Neural cell (in vitro differentiated cells): Measurements from ENCODE around the gene KHK.

Experiments
- CTCF ChIP-seq: fragments of 450-650 bp; IDR thresholded peaks from 2 replicates; pipeline ENCODE4 v1.5.1; 2014; ENCODE audit warnings: antibody characterized with exemption, mild to moderate bottlenecking, moderate library complexity; ENCODE audit not compliant: poor library complexity, severe bottlenecking
- REST ChIP-seq: IDR thresholded peaks from 2 replicates; pipeline ENCODE4 v1.6.1; 2012; ENCODE audit warnings: borderline replicate concordance
- SMC3 ChIP-seq: fragments of 450-650 bp; conservative IDR thresholded peaks from 2 replicates; pipeline ENCODE4 v1.6.1; 2014; ENCODE audit warnings: antibody characterized with exemption, mild to moderate bottlenecking, moderate library complexity; ENCODE audit not compliant: poor library complexity

DNA sequence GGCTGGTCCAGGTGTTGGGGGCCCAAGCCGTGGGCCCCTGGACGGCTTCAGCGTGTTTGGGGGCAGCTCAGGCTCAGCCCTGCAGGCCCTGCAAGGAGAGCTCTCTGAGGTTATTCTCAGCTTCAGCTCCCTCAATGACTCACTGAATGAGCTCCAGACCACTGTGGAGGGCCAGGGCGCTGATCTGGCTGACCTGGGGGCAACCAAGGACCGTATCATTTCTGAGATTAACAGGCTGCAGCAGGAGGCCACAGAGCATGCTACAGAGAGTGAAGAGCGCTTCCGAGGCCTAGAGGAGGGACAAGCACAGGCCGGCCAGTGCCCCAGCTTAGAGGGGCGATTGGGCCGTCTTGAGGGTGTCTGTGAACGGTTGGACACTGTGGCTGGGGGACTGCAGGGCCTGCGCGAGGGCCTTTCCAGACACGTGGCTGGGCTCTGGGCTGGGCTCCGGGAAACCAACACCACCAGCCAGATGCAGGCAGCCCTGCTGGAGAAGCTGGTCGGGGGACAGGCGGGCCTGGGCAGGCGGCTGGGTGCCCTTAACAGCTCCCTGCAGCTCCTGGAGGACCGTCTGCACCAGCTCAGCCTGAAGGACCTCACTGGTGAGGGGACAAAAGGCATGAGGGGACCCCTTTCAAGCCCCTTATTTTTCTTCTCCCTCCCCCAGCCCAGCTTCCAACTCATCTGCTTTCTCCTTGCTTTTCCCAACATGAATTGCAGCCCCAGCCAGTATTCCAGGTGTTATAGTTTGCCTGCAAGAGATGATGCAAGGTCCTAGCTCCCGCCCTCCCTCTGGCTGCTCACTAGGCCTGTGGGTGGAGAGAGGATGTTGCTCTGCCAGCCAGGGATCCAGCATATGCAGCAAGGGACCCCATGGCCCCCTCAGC is 2.9 kb upstream of the KHK start:
- TF ChIP-seq REST: no peak
- no peak for TF ChIP-seq CTCF
- TF ChIP-seq SMC3: no peak
